HCT116 (cell line): ENCODE results near the gene TRAF3. TPM values are rescaled to one million over a fixed set of nuclear protein-coding genes. Genes with fewer than 3 reads are reported as not detected.

ENCODE experiments used
- ATAC-seq: fragments of 200-7000 bp; cut with Tn5 transposase; 2 replicates; pipeline ENCODE4 v1.9.1; 2020; ENCODE audit warnings: mild to moderate bottlenecking, moderate library complexity
- BruUV-seq: library from RNA; stranded (reverse); fragments of 400-500 nt; replicated peaks from 2 replicates; lab custom pipeline; 2021; lab: Mats Ljungman, UMichigan
- CTCF ChIA-PET: fragments of 300-600 bp; sonication (Branson Sonifier 250); formaldehyde crosslinking; loops from one replicate; lab custom pipeline; 2021; ENCODE audit warnings: antibody characterized with exemption; lab: Charles Lee
- POLR2A ChIA-PET: fragments of 300-600, 350-600 bp; sonication (Branson Sonifier 250); formaldehyde crosslinking; loops from one replicate; lab custom pipeline; 2021; ENCODE audit warnings: antibody characterized with exemption; lab: Charles Lee
- RAD21 ChIA-PET, 2 experiments: fragments of 300-600 bp; sonication (Branson Sonifier 250); formaldehyde crosslinking; loops; one replicate each; lab custom pipeline; 2023; ENCODE audit warnings: low total read pairs in 2 of 2; ENCODE audit not compliant: uncharacterized antibody in 2 of 2, unreplicated experiment in 2 of 2, low non-redundant PET in 1 of 2; lab: Charles Lee
- DNase-seq: peaks from one replicate; pipeline ENCODE4 v3.0.0-alpha.2; 2010; ENCODE audit warnings: low read depth, low spot score
- H2AFZ ChIP-seq: fragments of 200-600 bp; shearing (Covaris generic), sonication (generic); 2 replicates; pipeline ENCODE4 v1.6.1; 2017; ENCODE audit warnings: low read depth, mixed run types, mixed read lengths, antibody characterized with exemption, low read length; ENCODE audit not compliant: poor library complexity, severe bottlenecking
- H3K27ac ChIP-seq: 2 replicates; pipeline ENCODE4 v1.5.1; 2012; ENCODE audit warnings: low read depth, low read length
- H3K27me3 ChIP-seq: fragments of 200-600 bp; sonication (generic); 2 replicates; pipeline ENCODE4 v1.6.1; 2016; ENCODE audit warnings: mixed run types, low read length, mixed read lengths; ENCODE audit not compliant: insufficient read depth
- H3K36me3 ChIP-seq, 2 experiments: fragments of 200-500 bp in 1 of 2; fragments of 200-600 bp in 1 of 2; sonication (Bioruptor generic) in 1 of 2; sonication (generic) in 1 of 2; 2 replicates each; pipeline versions ENCODE4 v1.5.1 to v1.6.1; 2014 to 2016; ENCODE audit warnings: low read length in 2 of 2, inconsistent platforms in 1 of 2, mixed read lengths in 1 of 2, mixed run types in 1 of 2; ENCODE audit not compliant: insufficient read depth in 2 of 2, control insufficient read depth in 1 of 2
- H3K4me1 ChIP-seq, 2 experiments: fragments of 200-600 bp in 1 of 2; sonication (generic) in 1 of 2; 2 replicates each; pipeline versions ENCODE4 v1.5.1 to v1.6.1; 2012 to 2017; ENCODE audit warnings: low read length in 2 of 2, inconsistent platforms in 1 of 2, mild to moderate bottlenecking in 1 of 2, mixed read lengths in 1 of 2, mixed run types in 1 of 2, moderate library complexity in 1 of 2; ENCODE audit not compliant: insufficient read depth in 2 of 2, control insufficient read depth in 1 of 2
- H3K4me2 ChIP-seq: fragments of 200-600 bp; sonication (generic); 2 replicates; pipeline ENCODE4 v1.6.1; 2017; ENCODE audit warnings: mixed run types, low read length, mixed read lengths
- H3K4me3 ChIP-seq, 2 experiments: fragments of 200-600 bp in 1 of 2; sonication (generic) in 1 of 2; replicated peaks in 1 of 2; 2 replicates each; pipeline ENCODE4 v1.5.1; 2011 to 2016; ENCODE audit warnings: low read length in 2 of 2, control low read depth in 1 of 2, low read depth in 1 of 2, mild to moderate bottlenecking in 1 of 2, mixed read lengths in 1 of 2, mixed run types in 1 of 2
- H3K79me2 ChIP-seq: fragments of 200-600 bp; sonication (generic); 2 replicates; pipeline ENCODE4 v1.6.1; 2017; ENCODE audit warnings: mild to moderate bottlenecking, mixed run types, low read length, moderate library complexity, mixed read lengths; ENCODE audit not compliant: insufficient read depth
- H3K9ac ChIP-seq: fragments of 200-600 bp; sonication (generic); 2 replicates; pipeline ENCODE4 v1.6.1; 2016; ENCODE audit warnings: low read length, mixed read lengths
- H3K9me2 ChIP-seq: fragments of 200-600 bp; sonication (generic), shearing (Covaris generic); 2 replicates; pipeline ENCODE4 v1.6.1; 2017; ENCODE audit warnings: mixed run types, mild to moderate bottlenecking, moderate library complexity; ENCODE audit not compliant: insufficient read depth
- H3K9me3 ChIP-seq, 2 experiments: fragments of 200-500 bp in 1 of 2; fragments of 200-600 bp in 1 of 2; sonication (Bioruptor generic) in 1 of 2; sonication (generic) in 1 of 2; 2 replicates each; pipeline ENCODE4 v1.6.1; 2014 to 2017; ENCODE audit warnings: low read length in 2 of 2, mixed read lengths in 2 of 2, inconsistent platforms in 1 of 2, low read depth in 1 of 2, mild to moderate bottlenecking in 1 of 2, mixed run types in 1 of 2, moderate library complexity in 1 of 2; ENCODE audit not compliant: control insufficient read depth in 1 of 2, insufficient read depth in 1 of 2
- H4K20me1 ChIP-seq: fragments of 200-600 bp; sonication (generic), shearing (Covaris generic); 2 replicates; pipeline ENCODE4 v1.6.1; 2017; ENCODE audit warnings: mixed run types, mild to moderate bottlenecking, moderate library complexity; ENCODE audit not compliant: insufficient read depth
- EGR1 ChIP-seq: IDR thresholded peaks from 2 replicates; pipeline ENCODE4 v1.6.1; 2012; ENCODE audit warnings: low read depth
- ELF1 ChIP-seq: IDR thresholded peaks from 2 replicates; pipeline ENCODE4 v1.6.1; 2012; ENCODE audit warnings: low read depth, borderline replicate concordance
- EZH2 ChIP-seq: fragments of 200-600 bp; sonication (generic); IDR thresholded peaks from 2 replicates; pipeline ENCODE4 v1.6.1; 2017; ENCODE audit warnings: antibody characterized with exemption, mixed run types
- EZH2phosphoT487 ChIP-seq: fragments of 200-600 bp; IDR thresholded peaks from 2 replicates; pipeline ENCODE4 v1.6.1; 2018; ENCODE audit warnings: antibody characterized with exemption, borderline replicate concordance
- FOSL1 ChIP-seq: IDR thresholded peaks from 2 replicates; pipeline ENCODE4 v1.6.1; 2012; ENCODE audit warnings: low read depth
- JUND ChIP-seq: IDR thresholded peaks from 2 replicates; pipeline ENCODE4 v1.6.1; 2012
- POLR2A ChIP-seq: IDR thresholded peaks from 2 replicates; pipeline ENCODE4 v1.7.0; 2011; ENCODE audit warnings: borderline replicate concordance; ENCODE audit not compliant: insufficient read depth, insufficient read length; ENCODE audit errors: extremely low read depth
- RAD21 ChIP-seq: IDR thresholded peaks from 2 replicates; pipeline ENCODE4 v1.6.1; 2012; ENCODE audit warnings: low read depth, mild to moderate bottlenecking
- TCF7L2 ChIP-seq: IDR thresholded peaks from 2 replicates; pipeline ENCODE4 v1.7.0; 2011; ENCODE audit warnings: borderline replicate concordance, inconsistent platforms; ENCODE audit not compliant: insufficient read depth, insufficient read length; ENCODE audit errors: extremely low read depth
- YY1 ChIP-seq: IDR thresholded peaks from 2 replicates; pipeline ENCODE4 v1.6.1; 2011; ENCODE audit warnings: low read length, low read depth, moderate library complexity, mild to moderate bottlenecking; ENCODE audit not compliant: insufficient replicate concordance; ENCODE audit errors: extremely low read depth
- ZNF274 ChIP-seq: fragments of 200-500 bp; sonication (Bioruptor generic); IDR thresholded peaks from 2 replicates; pipeline ENCODE4 v1.6.1; 2014; ENCODE audit warnings: mild to moderate bottlenecking, low read depth, low read length, inconsistent platforms
- intact Hi-C: fragments of 100-400 bp; cut with micrococcal nuclease; formaldehyde crosslinking; loops from 2 replicates; pipeline ENCODE4 v1.10.0; 2022
- total RNA-seq: library from RNA; stranded (reverse); gene quantifications from one replicate; pipeline ENCODE4 v1.2.1, GENCODE V29; 2021; ENCODE audit not compliant: unreplicated experiment
- TF ChIP-seq, protein P1 (sequence below): IDR thresholded peaks from 2 replicates; pipeline ENCODE4 v1.6.1; 2011; ENCODE audit warnings: mild to moderate bottlenecking, low read length, moderate library complexity; ENCODE audit not compliant: insufficient replicate concordance; ENCODE audit errors: extremely low read depth
- TF ChIP-seq, protein P2 (sequence below), 3 experiments: fragments of 200-600 bp in 1 of 3; sonication (generic) in 1 of 3; IDR thresholded peaks in 2 of 3; conservative IDR thresholded peaks in 1 of 3; 2 replicates each; pipeline ENCODE4 v1.5.1; 2012 to 2017; ENCODE audit warnings: low read depth in 2 of 3, low read length in 2 of 3, antibody characterized with exemption in 1 of 3, borderline replicate concordance in 1 of 3, control low read depth in 1 of 3, mild to moderate bottlenecking in 1 of 3, mixed read lengths in 1 of 3, mixed run types in 1 of 3, moderate library complexity in 1 of 3; ENCODE audit not compliant: insufficient read depth in 1 of 3

The TRAF3 gene
- total RNA-seq, 1 experiment from 2014 or later: 32.1 TPM

DNA sequence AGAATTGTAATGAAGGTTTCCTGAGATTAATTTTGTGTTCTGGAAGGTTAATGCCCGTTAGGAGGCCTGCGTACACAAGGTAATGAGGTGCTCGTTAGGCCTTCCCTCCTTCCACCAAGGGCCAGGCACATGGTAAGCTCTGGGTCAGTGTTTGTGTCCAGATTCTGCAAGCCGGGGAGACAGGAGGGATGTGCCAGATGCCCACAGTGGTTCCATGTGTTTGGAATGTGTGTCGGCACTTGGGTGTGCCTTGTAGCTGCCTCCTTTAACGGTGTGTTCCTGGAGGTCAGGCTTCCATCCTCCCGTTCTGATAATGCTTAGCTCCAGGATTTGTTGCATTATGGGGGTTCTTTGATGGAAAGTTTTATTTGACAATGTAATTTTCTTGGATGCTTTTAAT, 5.7 kb downstream of the TRAF3 start:
- Histone ChIP-seq H3K4me2 (no peak overlapping the region), H3K9ac (no peak overlapping the region), H3K27me3 (no peaks in the 10 kb centered on the region), H3K79me2 (peaks cover 98% of the 10 kb centered on the region), H2AFZ (no peak overlapping the region), H3K27ac (no peak overlapping the region), H4K20me1 (no peaks in the 10 kb centered on the region), H3K4me3 (no peak overlapping the region), H3K4me1 (peaks cover 14 to 52% of the 10 kb centered on the region in 2 experiments), H3K9me3 (no peaks in the 10 kb centered on the region), H3K36me3 (no peaks in the 10 kb centered on the region), H3K9me2 (no peaks in the 10 kb centered on the region)
- RAD21 ChIA-PET: no interaction called here
- POLR2A ChIA-PET: no interaction called here
- TF ChIP-seq EZH2phosphoT487 (no peak), RAD21 (no peak), FOSL1 (no peak), EGR1 (no peak), JUND (no peak), YY1 (no peak), TCF7L2 (no peak), ZNF274 (no peak)
- ATAC-seq (no peak), DNase-seq (no peak)
- intact Hi-C loops: no loop called here
- no TSS peak for BruUV-seq
- CTCF ChIA-PET: interaction anchor here (0.9 kb wide), 1 partner anchor 12 kb away, joined by 3 read pairs; no protein-coding TSS in a partner anchor

DNA sequence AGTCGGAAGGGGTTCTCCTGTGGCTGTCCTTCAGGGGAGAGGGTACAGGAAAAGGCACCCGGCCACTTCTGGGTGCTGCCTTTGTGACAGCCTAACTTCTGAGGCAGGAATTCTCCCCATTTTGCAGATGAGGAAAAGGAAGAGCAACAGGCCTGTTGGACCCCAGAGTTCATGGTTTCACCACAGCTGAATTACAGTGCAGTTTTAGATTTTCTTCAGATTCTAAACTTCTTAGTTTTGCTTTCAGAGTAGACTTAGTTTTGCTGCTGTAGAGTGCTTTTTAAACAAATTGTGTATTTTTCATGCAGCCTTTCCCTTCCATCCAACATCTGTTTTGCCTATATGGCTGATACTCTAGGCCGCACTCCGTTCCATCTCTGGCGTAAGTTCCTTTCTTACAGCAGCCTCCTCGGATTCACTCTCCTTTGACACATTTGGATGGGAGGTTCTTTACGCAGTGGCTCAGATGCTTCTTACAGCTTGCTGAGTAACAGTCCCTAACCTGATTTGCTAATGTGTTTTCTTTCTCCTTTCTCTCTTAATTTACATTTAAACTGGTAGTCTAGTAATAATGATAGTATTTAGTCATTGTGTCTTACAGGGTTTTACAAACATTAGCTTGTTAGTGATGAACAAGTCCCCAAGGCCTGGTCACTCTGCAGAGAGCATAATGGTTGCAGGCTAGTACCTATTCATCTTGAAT, 7.8 kb downstream of the TRAF3 start:
- Histone ChIP-seq H3K9me3 (no peaks in the 10 kb centered on the region), H3K36me3 (no peaks in the 10 kb centered on the region), H2AFZ (no peak overlapping the region), H3K4me1 (peaks cover 4 to 46% of the 10 kb centered on the region in 2 experiments; a peak in 3 of 4 replicates), H3K79me2 (peaks cover 96% of the 10 kb centered on the region), H4K20me1 (peaks cover 3% of the 10 kb centered on the region; the same call in 1 of the 2 replicates), H3K9me2 (no peaks in the 10 kb centered on the region), H3K9ac (no peak overlapping the region), H3K4me3 (no peak overlapping the region), H3K27me3 (no peaks in the 10 kb centered on the region), H3K27ac (no peak overlapping the region), H3K4me2 (no peak overlapping the region)
- intact Hi-C loops: no loop called here
- ChIA-PET CTCF (interaction anchor here (1.2 kb wide), 1 partner anchor 10 kb away, joined by 3 read pairs; no protein-coding TSS in a partner anchor), RAD21 (no interaction called here), POLR2A (no interaction called here)
- TF ChIP-seq FOSL1 (no peak), RAD21 (no peak), EZH2 (no peak), EZH2phosphoT487 (no peak), ELF1 (no peak), POLR2A (no peak)
- TF ChIP-seq, protein P1, sequence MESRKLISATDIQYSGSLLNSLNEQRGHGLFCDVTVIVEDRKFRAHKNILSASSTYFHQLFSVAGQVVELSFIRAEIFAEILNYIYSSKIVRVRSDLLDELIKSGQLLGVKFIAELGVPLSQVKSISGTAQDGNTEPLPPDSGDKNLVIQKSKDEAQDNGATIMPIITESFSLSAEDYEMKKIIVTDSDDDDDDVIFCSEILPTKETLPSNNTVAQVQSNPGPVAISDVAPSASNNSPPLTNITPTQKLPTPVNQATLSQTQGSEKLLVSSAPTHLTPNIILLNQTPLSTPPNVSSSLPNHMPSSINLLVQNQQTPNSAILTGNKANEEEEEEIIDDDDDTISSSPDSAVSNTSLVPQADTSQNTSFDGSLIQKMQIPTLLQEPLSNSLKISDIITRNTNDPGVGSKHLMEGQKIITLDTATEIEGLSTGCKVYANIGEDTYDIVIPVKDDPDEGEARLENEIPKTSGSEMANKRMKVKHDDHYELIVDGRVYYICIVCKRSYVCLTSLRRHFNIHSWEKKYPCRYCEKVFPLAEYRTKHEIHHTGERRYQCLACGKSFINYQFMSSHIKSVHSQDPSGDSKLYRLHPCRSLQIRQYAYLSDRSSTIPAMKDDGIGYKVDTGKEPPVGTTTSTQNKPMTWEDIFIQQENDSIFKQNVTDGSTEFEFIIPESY: no peak
- TF ChIP-seq, protein P2, sequence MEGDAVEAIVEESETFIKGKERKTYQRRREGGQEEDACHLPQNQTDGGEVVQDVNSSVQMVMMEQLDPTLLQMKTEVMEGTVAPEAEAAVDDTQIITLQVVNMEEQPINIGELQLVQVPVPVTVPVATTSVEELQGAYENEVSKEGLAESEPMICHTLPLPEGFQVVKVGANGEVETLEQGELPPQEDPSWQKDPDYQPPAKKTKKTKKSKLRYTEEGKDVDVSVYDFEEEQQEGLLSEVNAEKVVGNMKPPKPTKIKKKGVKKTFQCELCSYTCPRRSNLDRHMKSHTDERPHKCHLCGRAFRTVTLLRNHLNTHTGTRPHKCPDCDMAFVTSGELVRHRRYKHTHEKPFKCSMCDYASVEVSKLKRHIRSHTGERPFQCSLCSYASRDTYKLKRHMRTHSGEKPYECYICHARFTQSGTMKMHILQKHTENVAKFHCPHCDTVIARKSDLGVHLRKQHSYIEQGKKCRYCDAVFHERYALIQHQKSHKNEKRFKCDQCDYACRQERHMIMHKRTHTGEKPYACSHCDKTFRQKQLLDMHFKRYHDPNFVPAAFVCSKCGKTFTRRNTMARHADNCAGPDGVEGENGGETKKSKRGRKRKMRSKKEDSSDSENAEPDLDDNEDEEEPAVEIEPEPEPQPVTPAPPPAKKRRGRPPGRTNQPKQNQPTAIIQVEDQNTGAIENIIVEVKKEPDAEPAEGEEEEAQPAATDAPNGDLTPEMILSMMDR (IDR thresholded peaks at IDR 0.05 in 2 of 3, conservative IDR thresholded peaks at IDR 0.05 in 1 of 3; ENCODE audit: borderline replicate concordance in 1 of 3, insufficient read depth in 1 of 3, low read depth in 2 of 3, low read length in 2 of 3): no peak
- DNase-seq: no peak
- ATAC-seq: no peak
- BruUV-seq: no TSS peak
